Right renal pelvis (tissue), 4 donors: Measurements from ENCODE around the gene TKFC. TPM values are rescaled to one million over a fixed set of nuclear protein-coding genes. Genes with fewer than 3 reads are reported as not detected.
"Not testable (repeated sequence)": the region's sequence is repeated elsewhere in the genome, so short reads cannot be mapped to it uniquely, and the experiment has no call there.

Experiments
- DNase-seq, 4 donors: peaks; one replicate each; pipeline ENCODE4 v3.0.0-alpha.2; 2013; ENCODE audit warnings: low read depth in 4 of 4, low spot score in 3 of 4, missing footprints in 1 of 4
- polyA plus RNA-seq, 4 donors: library from polyadenylated mRNA; unstranded; fragments of 120-200 nt; gene quantifications; one replicate each; pipeline ENCODE4 v1.2.1, GENCODE V29; 2013; ENCODE audit not compliant: insufficient read length in 4 of 4

Gene TKFC
- polyA plus RNA-seq, 4 donors, result 49.4 to 71.4 (median 58.3) TPM

- DNase-seq, result no peak
Measured at GRCh38 chr11:61362542-61362875, 29.5 kb downstream of the TKFC start.

GRCh38 chr11:61364012-61364675 lies 31.1 kb downstream of the TKFC start:
- DNase-seq, result no peak

- no peak for DNase-seq
Measured at GRCh38 chr11:61367406-61367805, 34.4 kb downstream of the TKFC start.

GRCh38 chr11:61368646-61369045 lies 35.6 kb downstream of the TKFC start:
- DNase-seq, result no peak

- DNase-seq, result no peak
Measured at GRCh38 chr11:61369372-61370348, 36.6 kb downstream of the TKFC start.

GRCh38 chr11:61370349-61371005 lies 37.4 kb downstream of the TKFC start:
- no peak for DNase-seq

GRCh38 chr11:61372659-61373420 lies 39.8 kb downstream of the TKFC start:
- DNase-seq, result no peak

GRCh38 chr11:61375761-61376108 lies 42.7 kb downstream of the TKFC start:
- DNase-seq, result no peak

GRCh38 chr11:61377461-61378160 lies 44.6 kb downstream of the TKFC start:
- no peak for DNase-seq

- DNase-seq, result no peak
Measured at GRCh38 chr11:61378713-61379313, 45.8 kb downstream of the TKFC start.

- DNase-seq, result no peak
Measured at GRCh38 chr11:61380884-61381283, 47.9 kb downstream of the TKFC start.

- not testable (repeated sequence) for DNase-seq
Measured at GRCh38 chr11:61383859-61384258, 50.8 kb downstream of the TKFC start.

- DNase-seq, result no peak
Measured at GRCh38 chr11:61384271-61385242, 51.5 kb downstream of the TKFC start.

GRCh38 chr11:61390161-61390560 lies 57.1 kb downstream of the TKFC start:
- DNase-seq, result no peak

- DNase-seq, result no peak
Measured at GRCh38 chr11:61392981-61393595, 60.1 kb downstream of the TKFC start.
